GM10266 (cell line): ENCODE data around the gene MS4A4E.

Experiments
- DNase-seq: peaks from one replicate; pipeline ENCODE4 v3.0.0; 2012; ENCODE audit errors: extremely low spot score
- CTCF ChIP-seq: IDR thresholded peaks from 2 replicates; pipeline ENCODE4 v1.5.1; 2012; ENCODE audit warnings: mild to moderate bottlenecking, low read depth; ENCODE audit not compliant: control insufficient read depth, insufficient read depth; ENCODE audit errors: missing control alignments

MS4A4E gene

GRCh38 chr11:60168306-60168705 is 74.6 kb downstream of the MS4A4E start:
- TF ChIP-seq CTCF: no peak
- no peak for DNase-seq

- DNase-seq: no peak
- no peak for TF ChIP-seq CTCF
Observed at GRCh38 chr11:60165951-60166350, 77.0 kb downstream of the MS4A4E start.

GRCh38 chr11:60165538-60165937 is 77.4 kb downstream of the MS4A4E start:
- no peak for DNase-seq
- TF ChIP-seq CTCF: no peak

- TF ChIP-seq CTCF: no peak
- no peak for DNase-seq
Observed at GRCh38 chr11:60164550-60165075, 78.3 kb downstream of the MS4A4E start.

- no peak for TF ChIP-seq CTCF
- no peak for DNase-seq
Observed at GRCh38 chr11:60161766-60162165, 81.2 kb downstream of the MS4A4E start.

- no peak for DNase-seq
- no peak for TF ChIP-seq CTCF
Observed at GRCh38 chr11:60161107-60161506, 81.8 kb downstream of the MS4A4E start.

- DNase-seq: no peak
- TF ChIP-seq CTCF: no peak
Observed at GRCh38 chr11:60159868-60160267, 83.1 kb downstream of the MS4A4E start.

GRCh38 chr11:60159284-60159683 is 83.7 kb downstream of the MS4A4E start:
- no peak for DNase-seq
- TF ChIP-seq CTCF: no peak
